Measurements from ENCODE around the gene WNT2B.

DNA sequence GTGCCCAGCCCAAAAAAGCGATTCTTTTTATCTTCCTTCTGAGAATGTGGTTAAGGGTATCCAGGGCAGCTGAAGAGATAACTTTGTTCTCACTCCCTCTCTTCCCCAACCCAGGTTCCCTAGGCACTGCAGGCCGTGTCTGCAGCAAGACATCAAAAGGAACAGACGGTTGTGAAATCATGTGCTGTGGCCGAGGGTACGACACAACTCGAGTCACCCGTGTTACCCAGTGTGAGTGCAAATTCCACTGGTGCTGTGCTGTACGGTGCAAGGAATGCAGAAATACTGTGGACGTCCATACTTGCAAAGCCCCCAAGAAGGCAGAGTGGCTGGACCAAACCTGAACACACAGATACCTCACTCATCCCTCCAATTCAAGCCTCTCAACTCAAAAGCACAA lies 11.4 kb downstream of the WNT2B start:
- TF ChIP-seq, protein P1, sequence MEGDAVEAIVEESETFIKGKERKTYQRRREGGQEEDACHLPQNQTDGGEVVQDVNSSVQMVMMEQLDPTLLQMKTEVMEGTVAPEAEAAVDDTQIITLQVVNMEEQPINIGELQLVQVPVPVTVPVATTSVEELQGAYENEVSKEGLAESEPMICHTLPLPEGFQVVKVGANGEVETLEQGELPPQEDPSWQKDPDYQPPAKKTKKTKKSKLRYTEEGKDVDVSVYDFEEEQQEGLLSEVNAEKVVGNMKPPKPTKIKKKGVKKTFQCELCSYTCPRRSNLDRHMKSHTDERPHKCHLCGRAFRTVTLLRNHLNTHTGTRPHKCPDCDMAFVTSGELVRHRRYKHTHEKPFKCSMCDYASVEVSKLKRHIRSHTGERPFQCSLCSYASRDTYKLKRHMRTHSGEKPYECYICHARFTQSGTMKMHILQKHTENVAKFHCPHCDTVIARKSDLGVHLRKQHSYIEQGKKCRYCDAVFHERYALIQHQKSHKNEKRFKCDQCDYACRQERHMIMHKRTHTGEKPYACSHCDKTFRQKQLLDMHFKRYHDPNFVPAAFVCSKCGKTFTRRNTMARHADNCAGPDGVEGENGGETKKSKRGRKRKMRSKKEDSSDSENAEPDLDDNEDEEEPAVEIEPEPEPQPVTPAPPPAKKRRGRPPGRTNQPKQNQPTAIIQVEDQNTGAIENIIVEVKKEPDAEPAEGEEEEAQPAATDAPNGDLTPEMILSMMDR (IDR thresholded peaks at IDR 0.05), result no peak
- no peak for TF ChIP-seq EZH2 (IDR thresholded peaks at IDR 0.05; ENCODE audit: borderline replicate concordance, insufficient read depth, low read depth, low read length, poor library complexity, severe bottlenecking)
